T-helper 2 cell treated with Interferon-gamma antibody and Interleukin-4, amounts not matched to agents 100 ng/mL and 5 ng/mL, for 36 hours (primary cell): Measurements from ENCODE around the gene COX6B2. TPM values are rescaled to one million over a fixed set of nuclear protein-coding genes. Genes with fewer than 3 reads are reported as not detected.

Source experiments
- intact Hi-C: fragments of 100-400 bp; cut with micrococcal nuclease; formaldehyde crosslinking; loops from one replicate; pipeline ENCODE4 v1.15.1; 2023
- total RNA-seq: library from RNA; stranded (reverse); gene quantifications from 2 replicates; pipeline ENCODE4 v1.2.3, GENCODE V29; 2022

The COX6B2 gene
- total RNA-seq, 1 donor from 2014 or later = 0.45 TPM

- intact Hi-C loops = no loop called here
Measured at GRCh38 chr19:55365245-55365644, 10.7 kb upstream of the COX6B2 start.

- intact Hi-C loops = no loop called here
Measured at GRCh38 chr19:55362990-55363716, 8.6 kb upstream of the COX6B2 start, which contains the start of gene GARIN5B. GARIN5B (minus strand) TSS chr19:55363260; CDS start chr19:55363066, 194 bp downstream.

GRCh38 chr19:55362174-55362989 lies 7.9 kb upstream of the COX6B2 start:
- intact Hi-C loops = no loop called here

- intact Hi-C loops = no loop called here
Measured at GRCh38 chr19:55360902-55361301, 6.4 kb upstream of the COX6B2 start.

GRCh38 chr19:55358943-55359908 lies 4.7 kb upstream of the COX6B2 start:
- intact Hi-C loops = no loop called here

- intact Hi-C loops = no loop called here
Measured at GRCh38 chr19:55358493-55358892, 4.0 kb upstream of the COX6B2 start.

- intact Hi-C loops = no loop called here
Measured at GRCh38 chr19:55355213-55355821, 798 bp upstream of the COX6B2 start.

- intact Hi-C loops = loop anchor here (1.0 kb wide), 1 partner anchor 15 kb away; the partner anchor contains the start of gene KMT5C
Measured at GRCh38 chr19:55353803-55354697, 469 bp downstream of the COX6B2 start.

- intact Hi-C loops = no loop called here
Measured at GRCh38 chr19:55353356-55353802, 1.1 kb downstream of the COX6B2 start.

- intact Hi-C loops = no loop called here
Measured at GRCh38 chr19:55352549-55353145, 1.9 kb downstream of the COX6B2 start.

- intact Hi-C loops = no loop called here
Measured at GRCh38 chr19:55352040-55352439, 2.5 kb downstream of the COX6B2 start.

- intact Hi-C loops = no loop called here
Measured at GRCh38 chr19:55350620-55351315, 3.8 kb downstream of the COX6B2 start.

GRCh38 chr19:55348317-55349034 lies 6.0 kb downstream of the COX6B2 start:
- intact Hi-C loops = no loop called here

- intact Hi-C loops = no loop called here
Measured at GRCh38 chr19:55347442-55348009, 7.0 kb downstream of the COX6B2 start.

- intact Hi-C loops = no loop called here
Measured at GRCh38 chr19:55346725-55347441, 7.6 kb downstream of the COX6B2 start.

GRCh38 chr19:55345818-55346724 lies 8.4 kb downstream of the COX6B2 start:
- intact Hi-C loops = no loop called here
